TTC549 (cell line): ENCODE data around the gene ANKRD30BL.
"Not testable (repeated sequence)": the region's sequence is repeated elsewhere in the genome, so short reads cannot be mapped to it uniquely, and the experiment has no call there.

Experiments used
- FAIRE-seq: peaks from 2 replicates; lab custom pipeline; 2012; peaks lifted over from hg19 to GRCh38; lab: Jason Lieb, UNC

The ANKRD30BL gene, protein sequence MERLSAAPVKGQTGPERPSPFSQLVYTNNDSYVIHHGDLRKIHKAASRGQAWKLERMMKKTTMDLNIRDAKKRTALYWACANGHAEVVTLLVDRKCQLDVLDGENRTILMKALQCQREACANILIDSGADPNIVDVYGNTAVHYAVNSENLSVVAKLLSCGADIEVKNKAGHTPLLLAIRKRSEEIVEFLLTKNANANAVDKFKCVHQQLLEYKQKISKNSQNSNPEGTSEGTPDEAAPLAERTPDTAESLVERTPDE

DNA sequence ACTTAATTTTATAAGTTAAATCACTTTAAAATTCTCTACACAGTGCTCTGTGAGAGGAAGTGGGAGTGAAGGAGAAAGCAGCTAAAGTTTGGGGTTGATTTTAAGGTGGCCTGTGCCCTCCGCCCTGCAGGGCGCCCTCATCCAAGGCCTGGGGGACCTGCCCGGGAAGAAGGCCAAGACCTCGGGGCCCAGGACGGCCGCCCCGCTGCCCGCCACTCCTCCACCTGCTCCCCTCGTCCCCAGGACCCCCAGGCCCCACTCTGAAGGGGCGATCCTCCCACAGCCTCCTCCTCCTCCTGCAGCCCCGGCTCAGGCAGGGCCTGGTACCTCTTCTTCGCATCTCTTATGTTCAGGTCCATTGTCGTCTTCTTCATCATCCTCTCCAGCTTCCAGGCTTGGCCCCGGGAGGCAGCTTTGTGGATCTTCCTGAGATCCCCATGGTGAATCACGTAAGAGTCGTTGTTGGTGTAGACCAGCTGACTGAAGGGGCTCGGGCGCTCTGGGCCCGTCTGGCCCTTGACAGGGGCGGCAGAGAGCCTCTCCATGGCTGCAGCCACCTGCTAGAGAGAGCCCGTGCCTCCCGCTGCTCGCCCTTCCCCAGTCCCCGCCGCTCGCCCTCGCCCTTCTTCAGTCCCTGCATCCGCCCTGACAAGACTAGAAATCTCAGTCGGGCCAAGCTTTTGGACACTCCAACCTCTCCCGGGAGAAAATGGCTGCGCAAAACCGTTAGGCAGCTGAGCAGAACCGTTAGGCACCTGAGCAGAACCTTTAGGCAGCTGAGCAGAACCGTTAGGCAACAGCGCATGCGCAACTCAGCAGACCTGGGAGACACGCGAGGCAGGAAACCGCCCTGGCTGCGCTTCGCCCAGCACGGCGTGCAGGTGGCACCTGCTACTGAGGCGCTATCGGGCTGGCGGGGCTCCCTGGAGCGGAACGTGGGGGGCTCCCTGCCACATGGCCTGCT, at the start of gene ANKRD30BL:
Gene ANKRD30BL, minus strand, starts transcription at position 792 of the 964 bp plus-strand sequence. Its CDS starts 247 bp downstream, at position 545.
- not testable (repeated sequence) for FAIRE-seq

DNA sequence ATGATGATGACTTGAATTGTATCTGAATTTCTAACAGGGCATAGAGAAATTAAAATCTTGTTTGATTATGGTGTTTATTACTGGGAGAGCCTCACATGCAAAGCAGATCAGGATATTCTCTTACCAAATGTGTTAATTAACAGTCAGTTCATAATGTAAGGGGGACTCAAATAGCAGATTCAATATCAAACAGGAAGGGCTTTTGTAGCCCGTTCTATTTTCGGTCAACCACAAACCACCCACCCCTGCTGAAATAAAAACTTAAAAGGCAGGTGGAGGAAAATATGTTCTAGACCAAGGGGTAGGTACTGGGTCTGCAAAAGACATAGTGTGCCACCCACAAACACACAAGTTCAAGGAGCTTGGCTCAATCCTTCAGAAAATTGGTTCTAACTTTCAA, 41.1 kb upstream of the ANKRD30BL start:
- not testable (repeated sequence) for FAIRE-seq

GRCh38 chr2:132192854-132193253, 31.1 kb upstream of the ANKRD30BL start:
- FAIRE-seq, result not testable (repeated sequence)

DNA sequence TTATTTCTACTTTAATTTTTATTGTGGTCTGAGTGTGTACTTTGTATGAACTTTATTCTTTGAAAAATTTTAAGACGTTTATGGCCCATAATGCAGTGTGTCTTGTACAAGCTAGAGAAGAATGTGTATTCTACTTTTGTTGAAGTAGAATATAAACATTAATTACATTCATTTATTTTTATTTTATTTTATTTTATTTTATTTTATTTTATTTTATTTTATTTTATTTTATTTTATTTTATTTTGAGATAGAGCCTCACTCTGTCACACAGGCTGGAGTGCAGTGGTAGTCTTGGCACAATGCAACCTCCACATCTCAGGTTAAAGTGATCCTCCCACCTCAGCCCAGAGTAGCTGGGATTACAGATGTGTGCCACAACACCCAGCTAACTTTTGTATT, 5.3 kb upstream of the ANKRD30BL start:
- not testable (repeated sequence) for FAIRE-seq

DNA sequence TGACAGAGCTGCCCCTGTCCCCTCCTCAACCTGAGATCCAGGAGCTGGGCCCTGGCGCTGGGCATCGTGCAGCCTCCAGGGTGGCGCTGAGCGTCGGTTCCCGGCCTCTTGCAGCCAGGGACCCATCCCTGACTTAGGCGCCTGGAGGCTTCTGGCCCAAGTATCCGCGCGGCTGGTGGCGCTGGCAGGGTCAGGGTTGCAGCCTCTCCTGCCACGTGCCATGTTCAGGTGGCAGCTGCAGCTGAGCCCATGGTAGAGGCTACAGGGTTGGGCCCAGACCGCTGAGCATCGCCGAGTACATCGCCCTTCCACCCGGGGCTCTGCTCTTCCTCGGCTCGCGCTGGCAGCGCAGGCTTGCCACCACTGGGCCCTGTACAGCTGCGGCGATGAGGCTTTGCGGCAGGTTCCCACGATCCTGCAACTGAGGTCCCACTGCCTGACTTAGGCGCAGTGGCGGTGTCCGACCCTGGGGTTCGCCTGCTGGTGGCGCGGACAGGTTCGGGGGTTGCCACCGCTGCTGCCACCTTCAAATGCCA, 441 bp upstream of the ANKRD30BL start:
- not testable (repeated sequence) for FAIRE-seq

GRCh38 chr2:132146774-132147173, 15.0 kb downstream of the ANKRD30BL start:
- not testable (repeated sequence) for FAIRE-seq
